Measurements from ENCODE around the gene PADI1.

- TF ChIP-seq POLR2A (IDR thresholded peaks at IDR 0.05) (no peak), CTCF (IDR thresholded peaks at IDR 0.05 in 8 of 11, conservative IDR thresholded peaks at IDR 0.05 in 3 of 11) (no peak), POLR2AphosphoS5 (IDR thresholded peaks at IDR 0.05) (no peak)
Measured at GRCh38 chr1:17251246-17251645, 46.3 kb downstream of the PADI1 start.

All from spleen (tissue), 7 donors.